ENCODE results near the gene PLCB4.

Gene PLCB4

GRCh38 chr20:9068841-9069663, at the start of gene PLCB4:
TSS of gene PLCB4 (plus strand) at chr20:9069087. CDS start at chr20:9307815, 238,728 bp downstream.
- in situ Hi-C loops (cut with MboI; ENCODE audit: low pct_unique_long_range_greater_than_20kb, low sequenced_read_pairs, unreplicated experiment) = no loop called here
- no peak for DNase-seq (ENCODE audit: low spot score)
- no peak for TF ChIP-seq CTCF (IDR thresholded peaks at IDR 0.05; ENCODE audit: extremely low read depth, insufficient read depth, missing control alignments)

GRCh38 chr20:9019833-9020232, 49.1 kb upstream of the PLCB4 start:
- in situ Hi-C loops (cut with MboI; ENCODE audit: low pct_unique_long_range_greater_than_20kb, low sequenced_read_pairs, unreplicated experiment) = no loop called here
- TF ChIP-seq CTCF (IDR thresholded peaks at IDR 0.05; ENCODE audit: extremely low read depth, insufficient read depth, missing control alignments) = no peak
- DNase-seq (ENCODE audit: low spot score) = no peak

GRCh38 chr20:9021216-9021615, 47.7 kb upstream of the PLCB4 start:
- in situ Hi-C loops (cut with MboI; ENCODE audit: low pct_unique_long_range_greater_than_20kb, low sequenced_read_pairs, unreplicated experiment) = no loop called here
- TF ChIP-seq CTCF (IDR thresholded peaks at IDR 0.05; ENCODE audit: extremely low read depth, insufficient read depth, missing control alignments) = no peak
- no peak for DNase-seq (ENCODE audit: low spot score)

GRCh38 chr20:9021699-9022098, 47.2 kb upstream of the PLCB4 start:
- in situ Hi-C loops (cut with MboI; ENCODE audit: low pct_unique_long_range_greater_than_20kb, low sequenced_read_pairs, unreplicated experiment) = no loop called here
- no peak for DNase-seq (ENCODE audit: low spot score)

GRCh38 chr20:9022376-9022775, 46.5 kb upstream of the PLCB4 start:
- DNase-seq (ENCODE audit: low spot score) = no peak
- in situ Hi-C loops (cut with MboI; ENCODE audit: low pct_unique_long_range_greater_than_20kb, low sequenced_read_pairs, unreplicated experiment) = no loop called here
- TF ChIP-seq CTCF (IDR thresholded peaks at IDR 0.05; ENCODE audit: extremely low read depth, insufficient read depth, missing control alignments) = no peak

More at GRCh38 chr20:9021699-9022098, 47.2 kb upstream of the PLCB4 start:
- TF ChIP-seq CTCF (IDR thresholded peaks at IDR 0.05; ENCODE audit: extremely low read depth, insufficient read depth, missing control alignments) = no peak

- in situ Hi-C loops (cut with MboI; ENCODE audit: low pct_unique_long_range_greater_than_20kb, low sequenced_read_pairs, unreplicated experiment) = no loop called here
- TF ChIP-seq CTCF (IDR thresholded peaks at IDR 0.05; ENCODE audit: extremely low read depth, insufficient read depth, missing control alignments) = no peak
- no peak for DNase-seq (ENCODE audit: low spot score)
Measured at GRCh38 chr20:9024606-9025005, 44.3 kb upstream of the PLCB4 start.

All from GM13977 (cell line).